Stomach (tissue), 4 donors: ENCODE results near the gene PDE4B.

Source experiments
- CTCF ChIP-seq, 7 experiments: fragments of 450-650 bp in 4 of 7; fragments of 200-600 bp in 3 of 7; sonication (generic) in 3 of 7; IDR thresholded peaks; one replicate each; pipeline ENCODE4 v1.5.1; 2016 to 2019; ENCODE audit warnings: antibody characterized with exemption in 7 of 7, control low read depth in 2 of 7, mild to moderate bottlenecking in 1 of 7
- EP300 ChIP-seq: sonication (generic); formaldehyde crosslinking; IDR thresholded peaks from one replicate; pipeline ENCODE4 v1.6.1; 2017; ENCODE audit warnings: antibody characterized with exemption
- POLR2A ChIP-seq, 4 donors: fragments of 450-650 bp; IDR thresholded peaks; one replicate each; pipeline ENCODE4 v1.6.1; 2016; ENCODE audit warnings: antibody characterized with exemption in 4 of 4, control low read depth in 2 of 4, mild to moderate bottlenecking in 1 of 4, moderate library complexity in 1 of 4
- POLR2AphosphoS5 ChIP-seq, 3 donors: sonication (generic); formaldehyde crosslinking; IDR thresholded peaks; one replicate each; pipeline ENCODE4 v1.6.1; 2016; ENCODE audit warnings: antibody characterized with exemption in 3 of 3

GRCh38 chr1:66167267-66167666 lies 374.6 kb downstream of the PDE4B start:
- TF ChIP-seq CTCF (IDR thresholded peaks at IDR 0.05) (no peak), EP300 (no peak), POLR2A (IDR thresholded peaks at IDR 0.05) (no peak), POLR2AphosphoS5 (IDR thresholded peaks at IDR 0.05) (no peak)
